HepG2 (cell line): ENCODE data around the gene LGI4. TPM values are rescaled to one million over a fixed set of nuclear protein-coding genes. Genes with fewer than 3 reads are reported as not detected.

Experiments
- ARHGAP35 ChIP-seq: sonication (generic); formaldehyde crosslinking; IDR thresholded peaks from 2 replicates; pipeline ENCODE4 v1.9.0; 2022; ENCODE audit warnings: mild to moderate bottlenecking, inconsistent platforms, moderate library complexity, missing genetic modification reagents, borderline replicate concordance
- ATF7 ChIP-seq, 2 experiments: fragments of 450-650 bp in 1 of 2; sonication (generic) in 1 of 2; formaldehyde crosslinking in 1 of 2; IDR thresholded peaks; 2 replicates each; pipeline versions ENCODE4 v1.4.0 to v1.6.1; 2016 to 2020; ENCODE audit warnings: antibody characterized with exemption in 1 of 2, mild to moderate bottlenecking in 1 of 2, missing genetic modification reagents in 1 of 2
- CC2D1A ChIP-seq: sonication (generic); formaldehyde crosslinking; IDR thresholded peaks from 2 replicates; pipeline ENCODE4 v1.8.1; 2023; ENCODE audit warnings: mild to moderate bottlenecking, missing genetic modification reagents
- GATA4 ChIP-seq: sonication (generic); IDR thresholded peaks from 2 replicates; pipeline ENCODE4 v1.6.1; 2016; ENCODE audit warnings: antibody characterized with exemption, low read depth, borderline replicate concordance
- HOXA3 ChIP-seq: sonication (generic); formaldehyde crosslinking; IDR thresholded peaks from 2 replicates; pipeline ENCODE4 v1.5.0; 2020; ENCODE audit warnings: missing genetic modification reagents
- IRF2 ChIP-seq: IDR thresholded peaks from 2 replicates; pipeline ENCODE4 v1.6.1; 2018; ENCODE audit warnings: missing genetic modification reagents, missing compliant biosample characterization
- KLF11 ChIP-seq: IDR thresholded peaks from 2 replicates; pipeline ENCODE4 v1.6.1; 2016; ENCODE audit warnings: missing compliant biosample characterization
- MIER2 ChIP-seq: IDR thresholded peaks from 2 replicates; pipeline ENCODE4 v1.6.1; 2016; ENCODE audit warnings: missing biosample characterization, missing genetic modification reagents
- NPAS2 ChIP-seq: sonication (generic); formaldehyde crosslinking; IDR thresholded peaks from 2 replicates; pipeline ENCODE4 v1.8.0; 2022; ENCODE audit warnings: mild to moderate bottlenecking, missing genetic modification reagents, borderline replicate concordance
- SOX13 ChIP-seq, 3 experiments: fragments of 450-650 bp in 1 of 3; sonication (generic) in 1 of 3; formaldehyde crosslinking in 1 of 3; IDR thresholded peaks in 2 of 3; conservative IDR thresholded peaks in 1 of 3; 2 replicates each; pipeline versions ENCODE4 v1.5.0 to v1.6.1; 2016 to 2020; ENCODE audit warnings: antibody characterized with exemption in 1 of 3, mild to moderate bottlenecking in 1 of 3, missing compliant biosample characterization in 1 of 3, missing genetic modification reagents in 1 of 3, moderate library complexity in 1 of 3
- ZFYVE20 ChIP-seq: sonication (generic); formaldehyde crosslinking; IDR thresholded peaks from 2 replicates; pipeline ENCODE4 v1.8.0; 2023; ENCODE audit warnings: low read depth, mild to moderate bottlenecking, moderate library complexity, missing genetic modification reagents, borderline replicate concordance
- ZNF331 ChIP-seq: sonication (generic); formaldehyde crosslinking; IDR thresholded peaks from 2 replicates; pipeline ENCODE4 v1.4.0; 2020; ENCODE audit warnings: missing genetic modification reagents
- ZNF569 ChIP-seq: sonication (generic); formaldehyde crosslinking; IDR thresholded peaks from 2 replicates; pipeline ENCODE4 v1.5.0; 2020; ENCODE audit warnings: mild to moderate bottlenecking, missing genetic modification reagents, moderate library complexity, borderline replicate concordance
- ZNF841 ChIP-seq: sonication (generic); formaldehyde crosslinking; IDR thresholded peaks from 2 replicates; pipeline ENCODE4 v1.8.1; 2023; ENCODE audit warnings: missing genetic modification reagents, borderline replicate concordance
- ZSCAN9 ChIP-seq: IDR thresholded peaks from 2 replicates; pipeline ENCODE4 v1.6.1; 2016; ENCODE audit warnings: borderline replicate concordance
- polyA plus RNA-seq, 8 experiments: library from polyadenylated mRNA; depleted of rRNA in 3 of 8; stranded (reverse) in 7 of 8; unstranded in 1 of 8; fragments of >200 nt; fragmentation: Illumina TruSeq in 4 of 8; extraction: Trizol in 4 of 8; gene quantifications; 2 replicates each; pipeline versions ENCODE4 v1.2.1 to v1.2.3, GENCODE V29; 2011 to 2016; ENCODE audit warnings: low read depth in 4 of 8, missing spikeins in 1 of 8, mixed read lengths in 1 of 8; ENCODE audit not compliant: insufficient read depth in 1 of 8
- total RNA-seq, 5 experiments: library from RNA; depleted of rRNA; stranded (reverse); fragments of >200 nt; fragmentation: Illumina TruSeq; extraction: Trizol; gene quantifications; 2 replicates each; pipeline ENCODE4 v1.2.3, GENCODE V29; 2016; ENCODE audit warnings: low read depth in 1 of 5
- TF ChIP-seq, protein P1 (sequence below): sonication (generic); formaldehyde crosslinking; IDR thresholded peaks from 2 replicates; pipeline ENCODE4 v1.5.0; 2020; ENCODE audit warnings: missing genetic modification reagents
- TF ChIP-seq, protein P2 (sequence below): sonication (generic); formaldehyde crosslinking; IDR thresholded peaks from 2 replicates; pipeline ENCODE4 v1.5.1; 2020; ENCODE audit warnings: missing genetic modification reagents, mild to moderate bottlenecking, borderline replicate concordance
- TF ChIP-seq, protein P3 (sequence below): sonication (generic); formaldehyde crosslinking; IDR thresholded peaks from 2 replicates; pipeline ENCODE4 v1.5.0; 2020; ENCODE audit warnings: mild to moderate bottlenecking, missing genetic modification reagents
- TF ChIP-seq, protein P4 (sequence below): IDR thresholded peaks from 2 replicates; pipeline ENCODE4 v1.6.1; 2016; ENCODE audit warnings: missing biosample characterization, missing genetic modification reagents, low read depth
- TF ChIP-seq, protein P5 (sequence below): sonication (generic); formaldehyde crosslinking; IDR thresholded peaks from 2 replicates; pipeline ENCODE4 v1.5.1; 2020; ENCODE audit warnings: mild to moderate bottlenecking, missing genetic modification reagents

The LGI4 gene
- total and polyA plus RNA-seq, 2 of the 13 experiments (the other 11 are each of a cell fraction or from before 2014, with no cell fraction given), result 2.8 TPM; not detected in 1

DNA sequence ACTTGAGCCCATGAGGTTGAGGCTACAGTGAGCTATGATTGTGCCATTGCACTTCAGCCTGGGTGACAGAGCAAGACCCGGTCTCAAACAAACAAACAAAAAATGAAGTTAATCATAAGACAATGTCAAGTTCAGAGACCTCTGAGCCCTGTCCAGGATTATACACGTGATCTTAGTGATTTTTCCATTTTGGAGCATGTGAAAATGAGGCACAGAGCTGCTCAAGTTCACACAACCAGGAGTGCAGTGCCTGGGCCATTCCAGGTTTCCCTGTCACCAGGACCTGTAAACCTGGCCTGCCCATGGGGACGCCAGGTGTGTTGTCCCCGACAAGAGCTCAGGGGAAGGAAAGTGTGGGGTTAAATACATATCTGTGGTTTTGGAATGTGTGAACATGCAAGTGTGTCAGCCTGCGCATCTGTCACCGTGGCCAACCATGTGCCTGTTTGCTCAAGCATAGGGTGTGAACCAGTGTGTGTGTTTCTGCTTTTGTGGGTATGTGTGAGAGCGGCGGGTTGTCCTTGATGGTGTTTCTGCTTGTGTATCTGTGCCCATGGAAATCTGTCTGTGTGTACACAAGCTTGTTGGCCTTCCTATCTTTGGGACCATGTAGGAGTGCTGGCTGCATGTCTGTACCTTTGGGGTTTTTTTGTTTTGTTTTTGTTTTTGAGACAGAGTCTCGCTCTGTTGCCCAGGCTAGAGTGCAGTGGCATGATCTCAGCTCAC lies 2.3 kb upstream of the LGI4 start (continued):
- TF ChIP-seq ZNF841 (CRISPR knock-in tag) (no peak), MIER2 (CRISPR knock-in tag) (no peak), ZFYVE20 (CRISPR knock-in tag) (no peak), ATF7 (IDR thresholded peaks at IDR 0.05) (no peak), ATF7 (CRISPR knock-in tag; IDR thresholded peaks at IDR 0.05) (no peak), SOX13 (IDR thresholded peaks at IDR 0.05) (no peak), SOX13 (CRISPR knock-in tag; conservative IDR thresholded peaks at IDR 0.05 in 1 of 2, IDR thresholded peaks at IDR 0.05 in 1 of 2) (peak in 1 of 2 experiments; percentile 34; a peak in 1 of 4 replicates), NPAS2 (CRISPR knock-in tag) (no peak), ARHGAP35 (CRISPR knock-in tag) (no peak), ZNF331 (no peak), HOXA3 (CRISPR knock-in tag) (peak; percentile 39; the same call in 1 of the 2 replicates), ZSCAN9 (CRISPR knock-in tag) (peak; percentile 27; the same call in 1 of the 2 replicates), GATA4 (no peak), IRF2 (CRISPR knock-in tag) (peak; percentile 57; the same call in 1 of the 2 replicates), CC2D1A (CRISPR knock-in tag) (no peak), KLF11 (no peak), ZNF569 (no peak)
- TF ChIP-seq, protein P1, sequence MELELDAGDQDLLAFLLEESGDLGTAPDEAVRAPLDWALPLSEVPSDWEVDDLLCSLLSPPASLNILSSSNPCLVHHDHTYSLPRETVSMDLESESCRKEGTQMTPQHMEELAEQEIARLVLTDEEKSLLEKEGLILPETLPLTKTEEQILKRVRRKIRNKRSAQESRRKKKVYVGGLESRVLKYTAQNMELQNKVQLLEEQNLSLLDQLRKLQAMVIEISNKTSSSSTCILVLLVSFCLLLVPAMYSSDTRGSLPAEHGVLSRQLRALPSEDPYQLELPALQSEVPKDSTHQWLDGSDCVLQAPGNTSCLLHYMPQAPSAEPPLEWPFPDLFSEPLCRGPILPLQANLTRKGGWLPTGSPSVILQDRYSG (CRISPR knock-in tag), result no peak
- TF ChIP-seq, protein P2, sequence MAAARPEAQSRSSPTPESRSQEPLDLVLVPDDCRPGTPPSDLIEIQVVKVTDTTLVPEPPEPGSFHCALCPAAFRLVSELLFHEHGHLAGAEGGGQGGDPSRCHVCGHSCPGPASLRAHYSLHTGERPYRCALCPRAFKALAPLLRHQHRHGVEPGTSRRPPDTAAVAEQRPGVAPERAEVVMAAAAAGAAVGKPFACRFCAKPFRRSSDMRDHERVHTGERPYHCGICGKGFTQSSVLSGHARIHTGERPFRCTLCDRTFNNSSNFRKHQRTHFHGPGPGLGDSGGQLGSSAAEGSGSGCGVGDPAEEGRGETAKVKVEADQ (CRISPR knock-in tag), result no peak; the same call in 1 of the 2 replicates
- TF ChIP-seq, protein P3, sequence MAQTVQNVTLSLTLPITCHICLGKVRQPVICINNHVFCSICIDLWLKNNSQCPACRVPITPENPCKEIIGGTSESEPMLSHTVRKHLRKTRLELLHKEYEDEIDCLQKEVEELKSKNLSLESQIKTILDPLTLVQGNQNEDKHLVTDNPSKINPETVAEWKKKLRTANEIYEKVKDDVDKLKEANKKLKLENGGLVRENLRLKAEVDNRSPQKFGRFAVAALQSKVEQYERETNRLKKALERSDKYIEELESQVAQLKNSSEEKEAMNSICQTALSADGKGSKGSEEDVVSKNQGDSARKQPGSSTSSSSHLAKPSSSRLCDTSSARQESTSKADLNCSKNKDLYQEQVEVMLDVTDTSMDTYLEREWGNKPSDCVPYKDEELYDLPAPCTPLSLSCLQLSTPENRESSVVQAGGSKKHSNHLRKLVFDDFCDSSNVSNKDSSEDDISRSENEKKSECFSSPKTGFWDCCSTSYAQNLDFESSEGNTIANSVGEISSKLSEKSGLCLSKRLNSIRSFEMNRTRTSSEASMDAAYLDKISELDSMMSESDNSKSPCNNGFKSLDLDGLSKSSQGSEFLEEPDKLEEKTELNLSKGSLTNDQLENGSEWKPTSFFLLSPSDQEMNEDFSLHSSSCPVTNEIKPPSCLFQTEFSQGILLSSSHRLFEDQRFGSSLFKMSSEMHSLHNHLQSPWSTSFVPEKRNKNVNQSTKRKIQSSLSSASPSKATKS (CRISPR knock-in tag), result no peak
- TF ChIP-seq, protein P4, sequence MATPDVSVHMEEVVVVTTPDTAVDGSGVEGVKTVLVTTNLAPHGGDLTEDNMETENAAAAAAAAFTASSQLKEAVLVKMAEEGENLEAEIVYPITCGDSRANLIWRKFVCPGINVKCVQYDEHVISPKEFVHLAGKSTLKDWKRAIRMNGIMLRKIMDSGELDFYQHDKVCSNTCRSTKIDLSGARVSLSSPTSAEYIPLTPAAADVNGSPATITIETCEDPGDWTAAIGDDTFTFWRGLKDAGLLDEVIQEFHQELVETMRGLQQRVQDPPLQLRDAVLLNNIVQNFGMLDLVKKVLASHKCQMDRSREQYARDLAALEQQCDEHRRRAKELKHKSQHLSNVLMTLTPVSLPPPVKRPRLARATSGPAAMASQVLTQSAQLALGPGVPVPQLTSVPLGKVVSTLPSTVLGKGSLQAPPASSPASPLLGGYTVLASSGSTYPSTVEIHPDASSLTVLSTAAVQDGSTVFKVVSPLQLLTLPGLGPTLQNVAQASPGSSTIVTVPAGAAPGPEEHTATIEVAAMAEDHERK (CRISPR knock-in tag), result no peak
- TF ChIP-seq, protein P5, sequence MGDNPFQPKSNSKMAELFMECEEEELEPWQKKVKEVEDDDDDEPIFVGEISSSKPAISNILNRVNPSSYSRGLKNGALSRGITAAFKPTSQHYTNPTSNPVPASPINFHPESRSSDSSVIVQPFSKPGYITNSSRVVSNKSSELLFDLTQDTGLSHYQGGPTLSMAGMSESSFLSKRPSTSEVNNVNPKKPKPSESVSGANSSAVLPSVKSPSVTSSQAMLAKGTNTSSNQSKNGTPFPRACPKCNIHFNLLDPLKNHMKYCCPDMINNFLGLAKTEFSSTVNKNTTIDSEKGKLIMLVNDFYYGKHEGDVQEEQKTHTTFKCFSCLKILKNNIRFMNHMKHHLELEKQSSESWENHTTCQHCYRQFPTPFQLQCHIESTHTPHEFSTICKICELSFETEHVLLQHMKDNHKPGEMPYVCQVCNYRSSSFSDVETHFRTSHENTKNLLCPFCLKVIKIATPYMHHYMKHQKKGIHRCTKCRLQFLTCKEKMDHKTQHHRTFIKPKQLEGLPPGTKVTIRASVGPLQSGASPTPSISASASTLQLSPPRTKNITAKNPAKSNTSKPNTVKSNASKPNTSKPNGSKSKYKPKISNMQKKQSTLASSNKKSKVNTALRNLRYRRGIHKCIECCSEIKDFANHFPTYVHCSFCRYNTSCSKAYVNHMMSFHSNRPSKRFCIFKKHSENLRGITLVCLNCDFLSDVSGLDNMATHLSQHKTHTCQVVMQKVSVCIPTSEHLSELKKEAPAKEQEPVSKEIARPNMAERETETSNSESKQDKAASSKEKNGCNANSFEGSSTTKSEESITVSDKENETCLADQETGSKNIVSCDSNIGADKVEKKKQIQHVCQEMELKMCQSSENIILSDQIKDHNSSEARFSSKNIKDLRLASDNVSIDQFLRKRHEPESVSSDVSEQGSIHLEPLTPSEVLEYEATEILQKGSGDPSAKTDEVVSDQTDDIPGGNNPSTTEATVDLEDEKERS (CRISPR knock-in tag), result no peak
